HK-2 (cell line): Measurements from ENCODE around the gene GPHA2.
"Not testable (repeated sequence)": the region's sequence is repeated elsewhere in the genome, so short reads cannot be mapped to it uniquely, and the experiment has no call there.

Source experiments
- DNase-seq: peaks from one replicate; pipeline ENCODE4 v3.0.0-alpha.2; 2018; ENCODE audit not compliant: unreplicated experiment

Gene GPHA2, protein sequence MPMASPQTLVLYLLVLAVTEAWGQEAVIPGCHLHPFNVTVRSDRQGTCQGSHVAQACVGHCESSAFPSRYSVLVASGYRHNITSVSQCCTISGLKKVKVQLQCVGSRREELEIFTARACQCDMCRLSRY

DNA sequence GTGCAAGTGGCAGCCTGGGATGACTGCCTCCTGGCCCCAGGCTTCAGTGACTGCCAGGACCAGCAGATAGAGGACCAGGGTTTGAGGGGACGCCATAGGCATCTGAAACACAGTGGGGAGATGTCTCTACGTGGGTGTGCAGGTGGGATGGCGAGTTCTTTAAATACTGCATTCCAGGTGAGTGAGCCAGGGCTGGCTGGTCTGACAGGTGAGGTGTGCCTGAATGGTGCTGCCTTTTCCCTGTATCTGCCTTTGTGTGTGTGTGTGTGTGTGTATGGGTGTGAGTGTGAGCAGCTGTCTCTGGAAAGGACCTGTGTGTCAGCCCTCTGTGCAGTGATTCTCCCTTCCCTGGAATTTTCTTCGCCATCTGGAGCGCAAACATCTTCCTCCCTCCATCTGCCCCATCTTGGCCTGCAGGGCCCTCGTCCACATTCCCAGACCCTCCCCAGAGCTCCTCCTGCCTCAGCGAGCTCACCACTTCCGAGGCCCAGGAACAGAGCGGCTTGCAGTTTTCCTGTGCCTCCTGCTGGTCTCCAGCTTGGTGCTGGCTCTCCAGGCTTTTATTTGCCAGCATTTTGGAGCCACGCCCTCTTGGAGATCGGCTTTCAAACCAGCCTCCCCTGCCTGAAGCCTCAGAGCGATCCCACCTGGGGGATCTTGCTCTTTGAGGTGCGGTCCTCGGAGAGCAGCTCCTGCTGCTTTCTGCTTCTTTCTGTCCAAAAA lies at the start of gene GPHA2:
GPHA2 (minus strand) TSS at position 535 of the 723 bp plus-strand sequence; CDS start at position 102, 433 bp downstream.
- DNase-seq = no peak

DNA sequence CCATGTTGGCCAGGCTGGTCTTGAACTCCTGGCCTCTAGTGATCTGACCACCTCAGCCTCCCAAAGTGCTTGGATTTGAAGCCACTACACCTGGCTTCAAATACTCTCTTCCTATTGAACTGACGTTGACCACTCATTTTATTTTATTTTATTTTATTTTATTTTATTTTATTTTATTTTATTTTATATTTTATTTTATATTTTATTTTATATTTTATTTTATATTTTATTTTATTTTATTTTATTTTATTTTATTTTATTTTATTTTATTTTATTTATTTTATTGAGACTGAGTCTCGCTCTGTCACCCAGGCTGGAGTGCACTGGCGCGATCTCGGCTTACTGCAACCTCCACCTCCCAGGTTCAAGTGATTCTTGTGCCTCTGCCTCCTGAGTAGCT lies 47.6 kb upstream of the GPHA2 start:
- not testable (repeated sequence) for DNase-seq

DNA sequence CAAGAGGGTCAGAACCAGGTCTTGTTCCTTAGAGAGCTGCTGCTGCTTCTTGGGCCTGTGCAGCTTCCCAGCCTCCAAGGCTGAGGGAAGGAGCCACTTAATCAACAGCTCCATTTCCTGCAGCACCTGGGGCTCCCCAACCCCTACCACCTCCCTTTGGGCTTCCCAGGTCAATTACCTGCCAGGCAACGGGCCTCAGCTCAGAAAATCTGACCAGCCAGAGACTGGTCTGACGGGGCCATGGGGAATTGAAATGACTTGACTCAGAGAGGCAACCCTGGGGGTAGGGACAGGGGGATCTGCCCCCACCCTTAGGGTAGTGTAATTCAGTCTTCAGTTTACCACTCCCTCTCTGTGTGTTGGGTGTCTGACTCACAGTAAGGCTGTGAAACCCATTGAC lies 41.0 kb upstream of the GPHA2 start:
- DNase-seq = no peak

DNA sequence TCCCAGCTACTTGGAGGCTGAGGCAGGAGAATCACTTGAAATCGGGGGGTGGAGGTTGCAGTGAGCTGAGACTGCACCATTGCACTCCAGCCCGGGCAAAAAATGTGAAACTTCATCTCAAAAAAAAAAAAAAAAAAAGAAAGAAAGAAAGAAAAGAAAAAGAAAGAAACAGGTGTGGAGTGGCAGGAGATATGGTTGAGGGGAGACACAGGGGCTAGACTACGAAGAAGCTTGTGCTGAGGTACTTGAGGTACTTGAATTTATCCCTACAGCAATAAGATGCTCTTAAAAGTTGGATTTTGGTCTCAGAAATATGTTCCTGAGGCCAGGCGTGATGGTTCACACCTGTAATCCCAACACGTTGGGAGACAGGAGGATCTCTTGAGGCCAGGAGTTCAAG lies 38.4 kb upstream of the GPHA2 start:
- DNase-seq = no peak

DNA sequence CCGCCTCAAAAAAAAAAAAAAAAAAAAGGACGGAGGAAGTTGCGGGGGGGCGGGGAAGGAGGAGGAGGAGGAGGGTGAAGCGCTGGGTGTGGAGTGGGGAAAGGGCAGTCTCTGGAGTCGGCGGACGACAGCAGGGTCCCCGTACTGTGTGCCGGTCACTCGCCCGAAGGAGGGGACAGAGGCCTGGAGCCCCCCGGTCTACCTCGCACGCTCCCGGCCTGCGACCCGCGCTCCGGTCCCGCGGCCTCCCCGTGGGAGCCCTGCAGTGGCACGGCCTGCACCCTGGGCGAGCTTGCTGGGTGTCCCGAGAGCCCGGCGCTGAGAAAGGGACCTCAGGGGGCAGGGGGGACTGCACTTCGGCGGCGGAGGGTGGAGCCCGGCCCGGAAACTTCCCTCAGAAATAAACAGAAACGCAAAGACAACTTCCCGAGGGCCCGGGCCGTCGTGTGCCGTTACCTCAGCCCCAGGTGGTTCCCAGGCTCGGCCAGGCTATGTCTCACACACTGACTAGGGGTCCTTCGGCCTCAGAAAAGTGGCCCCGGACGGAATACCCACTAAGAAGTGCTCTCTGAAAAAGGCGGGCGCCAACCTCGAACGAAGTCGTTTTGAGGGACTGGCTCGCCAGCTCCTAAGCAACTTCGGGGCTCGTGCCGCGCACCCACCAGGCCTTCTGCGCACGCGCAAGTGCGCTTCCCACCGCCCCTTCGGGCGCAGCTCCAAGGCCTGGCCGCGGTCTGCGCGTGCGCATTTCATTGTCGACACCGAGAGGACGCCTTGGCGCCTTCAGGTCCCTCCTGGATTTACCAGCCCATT lies 35.9 kb upstream of the GPHA2 start, which contains the start of gene MAJIN:
MAJIN (minus strand) TSS at position 688 of the 813 bp plus-strand sequence. CDS start 12,703 bp downstream, outside the sequence.
- DNase-seq = peak; percentile 93

DNA sequence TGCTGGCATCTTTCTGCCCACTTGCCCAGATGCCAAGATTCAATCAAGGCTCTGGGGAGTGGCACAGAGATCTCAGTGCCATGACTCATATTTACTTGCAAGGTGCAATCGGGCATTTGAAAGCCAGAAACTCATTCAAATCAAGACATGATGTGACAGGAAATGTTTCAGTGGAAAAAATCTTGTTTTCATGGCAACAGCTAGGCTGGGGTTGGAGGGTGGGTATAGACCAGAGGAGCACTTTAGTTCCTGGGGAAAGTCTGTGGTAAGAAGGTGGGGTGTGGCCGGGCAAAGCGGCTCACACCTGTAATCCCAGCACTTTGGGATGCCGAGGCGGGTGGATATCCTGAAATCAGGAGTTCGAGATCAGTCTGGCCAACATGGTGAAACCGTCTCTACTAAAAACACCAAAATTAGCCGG lies 35.0 kb upstream of the GPHA2 start:
- DNase-seq = no peak

DNA sequence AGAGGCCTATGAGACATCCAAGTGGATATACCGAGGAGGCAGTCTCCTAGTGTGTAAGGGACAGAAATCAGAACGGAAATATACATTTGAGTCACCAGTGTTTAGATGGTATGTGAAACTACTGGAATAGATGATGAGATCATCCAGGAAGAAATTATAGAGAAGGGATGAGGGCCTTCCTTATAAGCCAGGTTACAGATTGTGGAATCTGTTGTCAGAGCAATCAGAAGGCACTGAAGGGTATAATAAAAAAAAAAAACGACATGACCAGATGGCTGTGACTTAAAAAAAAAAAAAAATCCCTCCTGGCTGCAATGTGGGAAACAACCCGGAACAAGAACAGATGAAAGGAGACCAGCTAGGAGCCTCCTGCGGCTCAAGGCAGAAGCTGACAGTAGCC lies 33.5 kb upstream of the GPHA2 start:
- no peak for DNase-seq

DNA sequence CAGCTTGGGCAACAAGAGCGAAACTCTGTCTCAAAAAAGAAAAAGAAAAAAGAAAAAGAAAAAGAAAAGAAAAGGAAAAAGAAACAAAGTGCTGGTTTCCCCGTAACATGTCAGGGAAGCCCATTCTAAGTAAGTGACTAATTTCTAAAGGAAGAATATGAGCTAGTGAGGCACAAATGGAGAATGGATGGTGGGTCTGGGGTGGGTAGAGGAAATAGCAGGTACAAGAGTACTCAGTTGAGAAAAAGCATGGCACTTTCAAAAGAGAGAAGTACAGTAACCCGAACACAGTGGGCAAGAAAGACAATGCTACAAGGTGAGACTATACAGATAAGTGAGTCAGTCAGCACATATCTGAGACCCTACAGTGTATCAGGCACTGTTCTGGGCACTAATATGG lies 31.7 kb upstream of the GPHA2 start:
- no peak for DNase-seq

DNA sequence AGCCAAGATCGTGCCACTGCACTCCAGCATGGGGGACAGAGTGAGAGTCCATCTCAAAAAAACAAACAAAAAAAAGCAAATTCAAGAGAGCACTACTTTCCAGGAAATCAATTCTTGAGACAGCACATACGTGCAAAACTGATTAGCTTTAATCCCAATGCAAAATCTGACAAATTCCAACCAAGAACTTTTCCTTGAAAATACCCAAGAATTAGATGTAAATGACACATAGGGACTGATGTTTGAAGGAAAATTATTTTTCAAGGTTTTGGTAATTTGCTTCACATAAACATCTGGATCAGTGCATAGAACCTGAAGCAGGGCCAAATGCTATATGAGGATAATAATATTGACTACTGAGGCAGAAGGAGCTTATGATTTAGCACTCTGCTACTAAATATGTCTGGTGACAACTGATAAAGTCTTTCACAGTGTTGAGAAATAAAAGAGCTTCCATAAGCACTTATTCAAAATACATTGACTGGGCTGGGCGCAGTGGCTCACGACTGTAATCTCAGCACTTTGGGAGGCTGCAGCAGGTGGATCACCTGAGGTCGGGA lies 27.5 kb upstream of the GPHA2 start:
- DNase-seq = no peak

DNA sequence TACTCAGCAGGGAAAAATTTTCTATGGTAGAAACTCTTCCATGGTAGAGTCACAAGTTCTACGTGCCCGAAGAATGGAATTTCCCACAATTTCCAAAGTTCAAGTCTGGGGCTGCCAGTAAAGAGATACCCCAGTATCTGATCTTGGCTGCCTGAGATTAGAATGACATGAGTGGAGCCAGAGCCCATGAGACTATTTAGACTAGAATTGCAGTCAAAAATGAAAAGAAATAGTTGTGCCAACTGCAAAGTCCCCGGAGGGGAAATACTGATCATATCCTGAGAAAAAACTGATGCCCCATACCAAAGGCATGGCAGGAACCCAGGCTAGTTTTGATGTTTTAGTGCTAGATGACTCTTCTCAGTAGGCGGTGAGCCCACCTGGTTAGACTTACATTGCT lies 25.0 kb upstream of the GPHA2 start:
- DNase-seq = no peak

DNA sequence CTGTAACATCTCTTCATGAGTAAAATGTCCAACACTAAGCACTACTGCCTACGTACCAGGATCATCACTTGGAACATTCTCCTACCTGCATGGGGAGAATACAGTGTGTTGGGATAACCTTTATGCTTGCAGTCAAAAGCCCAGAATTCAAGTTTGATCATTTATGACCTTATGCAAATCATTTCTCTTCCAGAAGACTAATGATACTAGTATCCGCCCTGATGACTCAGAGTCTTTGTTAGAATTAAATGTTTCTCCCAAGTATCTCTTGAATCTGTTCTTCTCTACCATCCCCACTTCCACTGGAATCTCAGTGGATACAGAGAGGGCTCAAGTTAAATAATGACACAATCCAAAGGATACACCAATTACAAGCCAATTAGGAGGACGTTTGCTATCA lies 23.8 kb upstream of the GPHA2 start:
- no peak for DNase-seq

DNA sequence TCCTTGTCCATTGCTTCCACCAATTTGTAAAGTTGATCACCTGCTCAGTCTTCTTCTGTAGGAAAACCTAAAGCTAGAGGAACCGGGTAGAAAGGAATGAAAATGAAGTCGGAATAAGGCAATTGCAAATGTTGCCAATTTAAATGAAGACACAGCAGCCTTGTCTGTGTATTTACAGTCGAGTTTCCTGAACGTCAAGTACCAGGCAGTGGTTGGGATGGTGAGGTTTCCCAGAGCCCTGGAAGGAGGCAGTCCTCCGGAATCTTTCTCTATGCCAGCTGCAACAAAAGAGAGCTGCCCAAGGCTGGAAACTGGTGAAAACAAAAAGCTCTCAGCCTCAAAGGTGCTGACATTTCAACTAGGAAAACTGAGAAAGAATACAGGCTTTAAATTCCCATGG lies 18.5 kb upstream of the GPHA2 start:
- DNase-seq = no peak

DNA sequence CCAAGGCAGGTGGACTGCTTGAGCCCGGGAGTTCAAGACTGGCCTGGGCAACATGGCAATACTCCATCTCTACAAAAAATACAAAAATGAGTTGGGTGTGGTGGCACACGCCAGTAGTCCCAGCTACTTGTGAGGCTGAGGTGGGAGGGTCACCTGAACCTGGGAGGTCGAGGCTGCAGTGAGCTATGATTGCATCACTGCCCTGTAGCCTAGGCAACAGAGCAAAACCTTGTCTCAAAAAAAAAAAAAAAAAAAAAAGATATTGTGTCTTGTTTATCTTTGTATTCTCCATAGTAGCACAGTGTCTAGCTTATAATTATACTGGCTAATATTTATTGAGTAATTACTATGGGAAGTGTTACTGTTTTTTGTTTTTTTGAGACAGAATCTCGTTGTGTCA lies 15.8 kb upstream of the GPHA2 start:
- DNase-seq = no peak

DNA sequence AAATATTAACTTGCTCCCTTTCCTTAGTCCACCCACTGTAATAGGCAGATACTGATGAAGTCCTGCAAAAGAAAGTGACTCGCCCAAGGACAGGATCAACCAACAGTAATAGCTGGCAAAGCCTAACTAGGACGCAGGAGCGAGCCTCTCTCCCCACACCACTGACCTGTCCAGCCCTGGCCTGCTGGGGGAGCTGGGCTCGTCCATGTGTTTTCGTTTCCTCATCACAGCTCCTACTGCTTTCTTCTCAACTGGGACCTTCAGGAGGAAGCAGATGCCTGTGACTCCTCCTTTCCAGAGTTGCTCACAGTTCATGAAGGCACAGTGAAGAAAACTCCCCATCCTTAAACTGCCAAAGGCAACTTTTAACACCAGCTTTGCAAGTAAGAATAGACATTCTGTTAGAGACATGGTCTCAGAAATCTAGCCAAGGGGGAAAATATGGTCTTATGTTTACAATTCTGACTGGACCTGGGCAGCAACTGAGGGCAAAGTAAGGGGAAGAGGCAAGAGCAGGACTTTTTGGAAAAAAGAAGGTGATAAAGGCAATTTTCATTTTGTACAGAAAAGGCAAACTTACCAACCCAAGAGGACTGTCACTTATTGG lies 11.6 kb upstream of the GPHA2 start:
- no peak for DNase-seq

DNA sequence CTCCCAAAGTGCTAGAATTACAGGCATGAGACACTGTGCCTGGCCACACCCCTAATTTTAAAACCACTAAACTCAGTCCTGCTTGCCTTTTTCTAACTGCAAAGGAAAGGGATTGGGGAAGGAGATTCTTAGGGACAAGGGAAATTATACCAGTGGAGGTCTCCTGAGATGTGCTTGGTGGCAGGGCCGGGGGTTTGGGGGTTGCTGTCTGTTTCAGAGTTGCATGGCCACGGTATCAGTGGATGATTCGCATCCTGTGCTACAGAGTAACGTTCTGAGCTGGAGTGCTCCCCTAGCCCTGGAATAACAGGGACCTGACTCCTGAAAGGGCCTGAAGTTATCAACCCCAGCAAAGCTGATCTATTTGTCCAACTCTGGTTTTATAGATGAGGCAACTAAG lies 846 bp upstream of the GPHA2 start:
- no peak for DNase-seq

DNA sequence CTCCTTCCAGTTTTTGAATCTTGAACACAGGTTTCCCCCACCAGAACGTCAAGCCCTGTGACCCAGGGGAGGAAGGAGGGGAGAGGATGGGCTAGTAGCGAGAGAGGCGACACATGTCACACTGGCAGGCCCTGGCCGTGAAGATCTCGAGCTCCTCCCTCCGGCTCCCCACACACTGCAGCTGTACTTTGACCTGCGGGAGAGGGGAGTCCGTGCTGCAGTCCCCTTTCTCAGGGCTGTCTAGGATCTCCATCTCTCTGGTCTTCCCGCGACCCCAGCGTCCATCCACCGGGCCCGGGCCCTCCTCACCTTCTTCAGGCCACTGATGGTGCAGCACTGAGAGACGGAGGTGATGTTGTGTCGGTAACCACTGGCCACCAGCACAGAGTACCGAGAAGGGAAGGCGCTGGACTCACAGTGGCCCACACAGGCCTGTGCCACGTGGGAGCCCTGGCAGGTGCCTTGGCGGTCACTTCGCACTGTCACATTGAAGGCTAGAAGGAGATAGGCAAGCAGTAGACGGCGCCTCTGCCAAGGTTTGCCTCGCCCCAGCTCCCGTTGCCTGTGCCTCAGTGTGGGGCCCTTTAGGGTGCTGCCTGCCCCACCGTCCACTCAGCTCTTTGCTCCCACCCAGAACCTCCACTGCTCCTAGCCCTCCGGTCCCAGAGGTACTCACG lies 873 bp downstream of the GPHA2 start:
- DNase-seq = no peak

DNA sequence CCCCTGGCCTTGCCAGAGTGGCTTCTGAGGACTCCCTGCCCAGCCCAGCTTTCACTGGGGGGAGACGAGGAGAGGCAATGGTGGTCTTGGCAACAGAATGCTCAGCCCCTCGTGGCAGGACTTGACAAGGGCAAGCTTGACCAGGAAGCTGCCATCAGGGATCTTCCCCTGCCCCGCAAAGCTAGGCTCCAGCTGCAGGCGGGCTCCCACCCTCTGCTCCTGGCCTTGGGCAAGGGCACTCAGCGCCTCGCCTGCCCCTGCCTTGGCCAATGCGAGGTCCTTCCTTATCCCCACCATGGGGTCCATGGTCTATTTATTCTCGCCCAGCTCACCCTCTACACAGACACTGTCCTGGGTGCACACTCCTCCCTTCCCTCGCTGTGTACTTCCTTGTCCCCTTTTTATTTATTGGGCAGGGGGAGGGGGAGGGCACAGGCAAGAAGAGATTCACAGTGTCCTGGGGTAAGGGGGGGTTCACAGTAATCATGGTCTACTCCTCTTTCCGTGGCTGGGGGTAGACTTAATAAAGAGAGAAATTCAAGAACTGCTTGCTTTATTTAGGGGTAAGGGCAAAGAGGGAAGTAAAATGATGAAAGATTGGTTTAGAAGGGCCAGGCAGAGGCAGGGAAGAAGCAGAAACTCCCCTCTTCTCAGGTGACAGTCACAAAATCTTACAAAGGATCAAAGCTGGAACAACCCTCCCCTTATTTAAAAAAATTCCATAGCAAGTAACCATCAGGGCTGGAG lies 1.6 kb downstream of the GPHA2 start:
- DNase-seq = no peak

DNA sequence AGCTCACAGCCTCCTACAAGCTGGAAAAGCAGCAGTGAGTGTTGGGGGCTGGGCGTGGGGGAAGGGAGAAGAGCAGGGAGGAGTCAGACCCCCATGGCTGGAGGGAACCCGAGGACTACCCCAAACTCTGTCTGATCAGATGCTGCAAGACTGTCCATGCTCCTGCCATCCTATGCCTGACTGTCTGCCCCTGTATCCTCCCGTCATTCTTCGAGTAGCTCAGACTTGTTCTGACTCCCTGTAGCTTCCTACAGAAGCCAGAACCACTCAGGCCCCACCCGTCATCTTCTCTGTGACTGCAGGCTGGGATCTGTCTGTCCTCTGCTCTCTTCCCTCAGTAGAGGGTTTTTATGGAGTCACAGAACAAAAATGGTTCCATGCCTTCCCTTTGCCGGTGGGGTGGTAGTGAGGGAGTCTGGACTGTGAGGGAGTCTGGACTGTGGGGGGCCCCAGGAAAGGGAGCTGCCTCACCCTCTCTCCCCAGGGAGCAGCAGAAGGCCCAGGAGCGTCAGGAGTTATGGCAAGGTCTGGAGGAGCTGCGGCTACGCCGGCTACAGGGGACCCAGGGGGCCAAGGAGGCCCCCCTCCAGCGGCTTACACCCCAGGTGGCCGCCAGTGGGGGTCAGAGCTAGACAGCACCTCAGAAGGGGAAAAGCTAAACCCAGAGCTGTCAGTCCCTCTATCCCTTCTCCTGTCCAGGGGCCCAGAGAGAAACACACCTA lies 2.3 kb downstream of the GPHA2 start:
- no peak for DNase-seq

DNA sequence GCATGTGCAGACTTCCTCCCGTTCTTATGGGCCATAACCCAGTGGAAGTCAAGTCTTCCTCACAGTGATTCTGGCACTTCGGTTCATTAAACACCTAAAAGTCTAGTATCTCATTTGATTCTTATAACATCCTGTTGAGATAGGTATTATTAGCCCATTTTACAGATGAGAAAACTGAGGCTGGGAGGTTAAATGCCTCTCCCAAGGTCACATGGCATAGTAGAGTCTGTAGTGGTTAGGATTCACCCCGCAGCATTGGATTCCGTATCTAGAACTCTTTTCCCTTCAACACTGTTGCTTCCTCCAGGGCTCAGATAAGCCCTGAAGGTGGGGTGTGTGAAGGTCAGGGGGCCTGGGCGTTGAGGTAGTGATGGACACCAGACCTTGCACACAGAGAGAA lies 3.4 kb downstream of the GPHA2 start:
- DNase-seq = no peak

DNA sequence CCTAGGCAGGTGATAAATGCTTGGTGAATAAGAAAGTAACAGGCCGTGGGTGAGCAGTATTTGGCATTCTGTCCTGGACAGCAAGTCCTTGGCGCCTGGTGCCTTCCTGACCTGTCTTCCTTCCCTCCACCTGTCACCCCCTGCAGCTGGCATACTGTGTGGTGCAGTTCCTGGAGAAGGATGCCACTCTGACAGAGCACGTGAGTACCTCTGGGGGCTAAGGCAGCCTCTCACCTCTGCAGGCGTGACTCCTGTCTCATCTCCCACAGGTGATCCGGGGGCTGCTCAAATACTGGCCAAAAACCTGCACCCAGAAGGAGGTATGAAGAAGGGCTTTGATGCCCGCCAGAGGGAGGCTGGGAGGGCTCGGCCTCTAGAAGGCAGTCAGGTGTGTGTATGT lies 4.4 kb downstream of the GPHA2 start:
- DNase-seq = no peak
